Measurements from ENCODE around the gene TMSB4X. TPM values are rescaled to one million over a fixed set of nuclear protein-coding genes. Genes with fewer than 3 reads are reported as not detected.
A peak's percentile ranks its signal among the peaks of the same experiment; 100 is the strongest.

TMSB4X gene
- total RNA-seq, 1 donor from 2014 or later: 2,924 TPM

DNA sequence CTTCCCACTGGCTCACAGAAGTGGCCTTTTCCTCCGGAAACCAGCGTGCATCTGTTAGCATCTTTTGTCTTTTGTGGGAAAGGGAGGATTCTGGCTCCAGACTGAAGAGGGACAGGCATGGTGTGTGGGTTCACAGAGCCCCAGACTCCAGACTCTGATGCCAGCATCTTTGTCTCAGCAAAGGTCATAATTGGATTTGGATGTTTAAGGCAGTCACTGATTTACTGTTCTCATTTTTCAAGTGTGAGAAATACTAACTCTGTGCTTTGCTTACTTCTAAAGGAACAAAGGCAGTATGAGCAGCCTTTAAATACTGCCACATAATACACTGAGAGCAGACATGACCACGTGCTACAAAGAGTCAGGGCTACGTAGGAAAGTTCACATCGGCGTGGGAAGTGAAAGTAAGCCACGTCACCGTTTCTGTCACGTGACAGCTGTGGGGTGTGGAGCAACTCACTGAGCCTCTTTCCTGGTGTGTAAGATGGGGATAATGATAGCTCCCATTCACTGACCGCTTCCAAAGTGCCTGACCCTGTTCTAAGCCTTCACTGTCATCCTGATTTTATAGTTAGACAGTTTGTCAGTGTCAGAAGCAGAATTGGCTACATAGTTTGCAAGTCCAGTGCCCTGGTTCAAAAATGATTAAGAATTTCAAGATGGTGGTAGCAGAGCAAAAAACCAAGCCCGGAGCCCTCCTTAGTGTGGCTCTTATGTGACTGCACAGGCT is 24.8 kb upstream of the TMSB4X start:
- H3K27me3 Mint-ChIP-seq (ENCODE audit: unreplicated experiment): no peaks in the 10 kb centered on the region
- no peaks in the 10 kb centered on the region for H3K36me3 Mint-ChIP-seq (ENCODE audit: unreplicated experiment)
- DNase-seq (ENCODE audit: extremely low spot score, unreplicated experiment): no peak
- H3K9me3 Mint-ChIP-seq (ENCODE audit: unreplicated experiment): no peaks in the 10 kb centered on the region
- peaks cover 38% of the 10 kb centered on the region for H3K4me1 Mint-ChIP-seq (ENCODE audit: unreplicated experiment)
- H3K4me3 Mint-ChIP-seq (ENCODE audit: unreplicated experiment): no peak overlapping the region
- peak overlapping the region; percentile 59 for H3K27ac Mint-ChIP-seq (ENCODE audit: unreplicated experiment)
- TF ChIP-seq, protein P1, sequence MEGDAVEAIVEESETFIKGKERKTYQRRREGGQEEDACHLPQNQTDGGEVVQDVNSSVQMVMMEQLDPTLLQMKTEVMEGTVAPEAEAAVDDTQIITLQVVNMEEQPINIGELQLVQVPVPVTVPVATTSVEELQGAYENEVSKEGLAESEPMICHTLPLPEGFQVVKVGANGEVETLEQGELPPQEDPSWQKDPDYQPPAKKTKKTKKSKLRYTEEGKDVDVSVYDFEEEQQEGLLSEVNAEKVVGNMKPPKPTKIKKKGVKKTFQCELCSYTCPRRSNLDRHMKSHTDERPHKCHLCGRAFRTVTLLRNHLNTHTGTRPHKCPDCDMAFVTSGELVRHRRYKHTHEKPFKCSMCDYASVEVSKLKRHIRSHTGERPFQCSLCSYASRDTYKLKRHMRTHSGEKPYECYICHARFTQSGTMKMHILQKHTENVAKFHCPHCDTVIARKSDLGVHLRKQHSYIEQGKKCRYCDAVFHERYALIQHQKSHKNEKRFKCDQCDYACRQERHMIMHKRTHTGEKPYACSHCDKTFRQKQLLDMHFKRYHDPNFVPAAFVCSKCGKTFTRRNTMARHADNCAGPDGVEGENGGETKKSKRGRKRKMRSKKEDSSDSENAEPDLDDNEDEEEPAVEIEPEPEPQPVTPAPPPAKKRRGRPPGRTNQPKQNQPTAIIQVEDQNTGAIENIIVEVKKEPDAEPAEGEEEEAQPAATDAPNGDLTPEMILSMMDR (IDR thresholded peaks at IDR 0.05): no peak

DNA sequence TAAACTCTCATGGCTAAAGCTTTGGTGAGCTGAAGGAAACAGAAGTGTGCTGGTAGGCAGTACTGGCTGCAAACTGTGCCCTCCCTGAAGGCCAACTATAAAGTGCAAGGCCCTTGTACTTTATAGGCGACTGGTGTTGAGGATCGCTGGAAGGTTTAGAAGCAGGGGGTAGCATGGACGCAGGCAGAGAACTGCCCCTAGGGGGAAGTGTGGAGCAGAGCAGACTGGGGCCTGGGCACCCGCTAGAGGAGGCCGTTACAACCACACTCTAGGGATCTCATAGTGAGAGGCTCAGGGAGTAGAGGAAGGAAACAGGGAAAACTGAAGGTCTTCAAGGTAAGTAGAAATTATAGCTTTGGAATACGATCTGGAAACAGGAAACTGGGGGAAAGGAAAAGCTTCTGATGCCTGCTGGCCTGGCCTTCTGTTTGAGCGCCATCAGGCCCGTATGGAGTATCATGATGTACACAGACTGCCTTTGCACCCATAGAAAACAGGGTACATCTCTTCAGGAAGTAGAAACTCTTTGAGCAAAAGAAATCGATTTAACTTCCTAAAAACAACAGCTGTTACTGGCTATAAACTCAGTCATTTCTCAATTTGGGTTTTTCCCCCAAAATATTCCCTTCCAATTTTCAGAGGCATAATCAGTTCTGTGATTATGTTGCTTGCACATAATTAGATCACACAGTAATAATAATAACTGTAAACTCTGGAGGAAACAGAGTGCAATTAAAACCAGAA is 23.9 kb upstream of the TMSB4X start:
- no peak for DNase-seq (ENCODE audit: extremely low spot score, unreplicated experiment)
- Mint-ChIP-seq H3K27me3 (ENCODE audit: unreplicated experiment) (no peaks in the 10 kb centered on the region), H3K4me1 (ENCODE audit: unreplicated experiment) (peaks cover 42% of the 10 kb centered on the region), H3K4me3 (ENCODE audit: unreplicated experiment) (no peak overlapping the region), H3K9me3 (ENCODE audit: unreplicated experiment) (no peaks in the 10 kb centered on the region), H3K36me3 (ENCODE audit: unreplicated experiment) (no peaks in the 10 kb centered on the region), H3K27ac (ENCODE audit: unreplicated experiment) (peak overlapping the region; percentile 47)
- TF ChIP-seq, protein P1 (IDR thresholded peaks at IDR 0.05): peak; percentile 40

DNA sequence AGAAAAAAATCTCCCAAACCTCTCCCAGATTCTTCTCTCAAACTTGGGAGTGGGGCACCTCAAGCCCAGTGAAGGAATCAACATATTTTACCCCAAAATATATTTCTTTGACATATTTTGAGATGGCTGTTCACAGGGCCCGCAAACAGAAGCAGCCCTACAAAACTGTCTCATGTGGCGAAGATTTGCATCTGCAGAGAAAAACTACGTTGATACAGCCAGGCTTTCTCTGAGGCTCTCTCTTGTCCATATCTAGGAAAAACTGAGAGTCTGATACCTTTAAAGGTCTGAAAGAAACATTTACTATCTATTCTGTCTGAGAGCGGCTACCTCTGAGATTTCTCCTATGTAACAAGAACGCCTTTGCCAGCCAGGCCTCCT is 23.3 kb upstream of the TMSB4X start:
- H3K4me1 Mint-ChIP-seq (ENCODE audit: unreplicated experiment): peaks cover 42% of the 10 kb centered on the region
- H3K9me3 Mint-ChIP-seq (ENCODE audit: unreplicated experiment): no peaks in the 10 kb centered on the region
- no peak for DNase-seq (ENCODE audit: extremely low spot score, unreplicated experiment)
- no peak overlapping the region for H3K27ac Mint-ChIP-seq (ENCODE audit: unreplicated experiment)
- TF ChIP-seq, protein P1 (IDR thresholded peaks at IDR 0.05): no peak
- no peak overlapping the region for H3K4me3 Mint-ChIP-seq (ENCODE audit: unreplicated experiment)
- no peaks in the 10 kb centered on the region for H3K36me3 Mint-ChIP-seq (ENCODE audit: unreplicated experiment)
- H3K27me3 Mint-ChIP-seq (ENCODE audit: unreplicated experiment): no peaks in the 10 kb centered on the region

DNA sequence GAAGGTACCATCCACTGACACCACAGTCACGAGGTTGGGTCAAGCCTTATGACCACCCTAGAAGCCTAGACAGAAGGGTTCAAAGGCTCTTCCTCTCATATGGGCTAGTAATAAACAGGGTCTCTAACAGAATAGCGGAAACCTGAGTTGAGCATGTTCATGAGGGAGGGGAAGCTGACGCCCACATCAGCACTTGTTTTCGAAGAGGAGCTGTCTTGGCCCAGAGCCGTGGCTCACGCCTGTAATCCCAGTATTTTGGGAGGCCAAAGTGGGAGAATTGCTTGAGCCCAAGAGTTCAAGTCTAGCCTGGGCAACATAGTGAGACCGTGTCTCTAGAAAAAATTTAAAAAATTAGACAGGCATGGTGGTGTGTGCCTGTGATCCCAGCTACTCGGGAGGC is 21.5 kb upstream of the TMSB4X start:
- TF ChIP-seq, protein P1 (IDR thresholded peaks at IDR 0.05): no peak
- Mint-ChIP-seq H3K36me3 (ENCODE audit: unreplicated experiment) (no peaks in the 10 kb centered on the region), H3K4me1 (ENCODE audit: unreplicated experiment) (peaks cover 39% of the 10 kb centered on the region), H3K4me3 (ENCODE audit: unreplicated experiment) (no peak overlapping the region), H3K27ac (ENCODE audit: unreplicated experiment) (no peak overlapping the region), H3K27me3 (ENCODE audit: unreplicated experiment) (no peaks in the 10 kb centered on the region), H3K9me3 (ENCODE audit: unreplicated experiment) (no peaks in the 10 kb centered on the region)
- no peak for DNase-seq (ENCODE audit: extremely low spot score, unreplicated experiment)

DNA sequence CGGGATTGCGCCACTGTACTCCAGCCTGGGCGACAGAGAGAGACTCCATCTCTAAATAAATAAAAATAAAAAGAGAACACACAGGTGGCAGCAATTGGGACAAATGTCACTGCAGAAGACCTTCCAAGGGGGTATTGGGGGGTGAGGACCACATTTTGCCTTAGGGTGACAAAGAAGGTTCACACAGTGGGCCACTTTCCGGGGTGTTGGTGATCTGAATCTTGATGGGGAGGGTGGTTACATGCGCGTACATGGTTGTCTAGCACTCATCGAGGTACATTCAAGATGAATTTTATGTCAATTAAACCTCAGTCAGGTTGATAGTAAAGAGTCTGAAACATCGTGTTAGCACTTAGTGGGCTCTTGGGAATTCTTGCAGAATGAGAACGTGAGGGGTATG is 20.5 kb upstream of the TMSB4X start:
- H3K9me3 Mint-ChIP-seq (ENCODE audit: unreplicated experiment): no peaks in the 10 kb centered on the region
- TF ChIP-seq, protein P1 (IDR thresholded peaks at IDR 0.05): no peak
- no peak overlapping the region for H3K27ac Mint-ChIP-seq (ENCODE audit: unreplicated experiment)
- no peak overlapping the region for H3K4me3 Mint-ChIP-seq (ENCODE audit: unreplicated experiment)
- no peaks in the 10 kb centered on the region for H3K27me3 Mint-ChIP-seq (ENCODE audit: unreplicated experiment)
- no peak for DNase-seq (ENCODE audit: extremely low spot score, unreplicated experiment)
- H3K36me3 Mint-ChIP-seq (ENCODE audit: unreplicated experiment): no peaks in the 10 kb centered on the region
- peaks cover 32% of the 10 kb centered on the region for H3K4me1 Mint-ChIP-seq (ENCODE audit: unreplicated experiment)

Data from osteocyte (in vitro differentiated cells).